ENCODE data around the gene TGFBI. TPM values are rescaled to one million over a fixed set of nuclear protein-coding genes. Genes with fewer than 3 reads are reported as not detected.

The TGFBI gene
- total RNA-seq, 2 donors from 2014 or later = 158 to 173 TPM

DNA sequence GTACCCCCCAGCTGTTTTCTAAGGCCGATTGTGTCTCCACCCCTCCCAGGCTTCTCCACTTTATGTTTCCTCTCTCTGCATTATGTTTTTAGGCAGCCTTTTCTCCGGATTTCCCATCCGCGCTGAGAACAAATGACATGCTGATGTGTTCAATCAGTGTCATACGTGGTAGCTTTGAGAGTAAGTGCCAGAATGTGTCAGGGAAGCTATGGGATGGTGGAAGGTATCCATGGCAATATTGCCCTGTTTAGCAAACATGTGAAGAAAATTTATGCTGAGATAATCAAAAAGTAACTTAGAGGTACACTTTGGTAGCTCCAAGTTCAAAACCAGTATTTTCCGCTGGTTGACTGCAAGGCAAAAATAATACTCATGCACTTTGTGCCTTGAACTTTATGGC is 37.4 kb upstream of the TGFBI start:
- Histone ChIP-seq H3K27ac (no peak overlapping the region), H3K4me1 (ENCODE audit: control insufficient read depth in 1 of 2, low read depth in 2 of 2) (peaks cover 12 to 29% of the 10 kb centered on the region in 2 donors), H3K27me3 (replicated peaks; ENCODE audit: insufficient read depth) (no peaks in the 10 kb centered on the region), H3K36me3 (no peaks in the 10 kb centered on the region), H3K4me3 (no peak overlapping the region), H3K9me3 (no peaks in the 10 kb centered on the region)
- no peak for DNase-seq (ENCODE audit: low spot score)
- no peak for ATAC-seq (ENCODE audit: insufficient number of reproducible peaks, low FRiP score, low read depth)
- TF ChIP-seq CTCF (IDR thresholded peaks at IDR 0.05) = no peak

DNA sequence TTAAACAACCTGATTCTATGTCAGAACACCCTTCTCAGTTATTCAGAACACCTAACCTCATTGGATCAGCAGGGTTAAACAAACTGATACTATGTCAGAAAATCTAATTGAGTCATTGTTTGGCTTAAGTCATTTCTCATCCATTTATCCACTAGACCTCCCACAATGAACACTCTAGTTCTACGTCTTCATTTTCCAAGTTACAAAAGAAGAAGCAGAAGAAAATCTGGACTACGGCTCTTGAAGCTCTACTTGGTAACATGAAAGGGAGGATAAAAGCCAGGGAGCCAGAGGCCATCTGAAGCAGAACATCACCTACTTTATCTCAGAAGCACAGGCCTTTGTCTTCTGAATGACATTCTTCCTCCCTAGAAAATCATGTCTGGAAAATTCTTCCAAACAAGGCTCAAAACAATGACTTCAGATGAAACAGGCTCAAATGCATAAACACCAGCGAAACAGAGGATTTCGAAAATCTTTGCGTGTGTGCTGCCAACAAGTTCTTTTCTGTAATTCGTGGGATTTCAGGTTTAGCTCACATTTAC is 35.4 kb upstream of the TGFBI start:
- H3K36me3 ChIP-seq = no peaks in the 10 kb centered on the region
- DNase-seq (ENCODE audit: low spot score) (no peak), ATAC-seq (ENCODE audit: insufficient number of reproducible peaks, low FRiP score, low read depth) (no peak)
- no peaks in the 10 kb centered on the region for H3K27me3 ChIP-seq (replicated peaks; ENCODE audit: insufficient read depth)
- H3K9me3 ChIP-seq = no peaks in the 10 kb centered on the region
- peaks cover 5 to 18% of the 10 kb centered on the region in 2 donors for H3K4me1 ChIP-seq (ENCODE audit: control insufficient read depth in 1 of 2, low read depth in 2 of 2)
- H3K27ac ChIP-seq = no peak overlapping the region
- no peak for TF ChIP-seq CTCF (IDR thresholded peaks at IDR 0.05)
- no peak overlapping the region for H3K4me3 ChIP-seq

GRCh38 chr5:135993880-135994636 is 34.7 kb upstream of the TGFBI start:
- DNase-seq (ENCODE audit: low spot score) (no peak), ATAC-seq (ENCODE audit: insufficient number of reproducible peaks, low FRiP score, low read depth) (no peak)
- H3K27ac ChIP-seq = no peak overlapping the region
- H3K4me1 ChIP-seq (ENCODE audit: control insufficient read depth in 1 of 2, low read depth in 2 of 2) = peaks cover 5 to 18% of the 10 kb centered on the region in 2 donors
- no peaks in the 10 kb centered on the region for H3K9me3 ChIP-seq
- no peaks in the 10 kb centered on the region for H3K36me3 ChIP-seq
- H3K27me3 ChIP-seq (replicated peaks; ENCODE audit: insufficient read depth) = no peaks in the 10 kb centered on the region
- TF ChIP-seq CTCF (IDR thresholded peaks at IDR 0.05) = no peak
- no peak overlapping the region for H3K4me3 ChIP-seq

DNA sequence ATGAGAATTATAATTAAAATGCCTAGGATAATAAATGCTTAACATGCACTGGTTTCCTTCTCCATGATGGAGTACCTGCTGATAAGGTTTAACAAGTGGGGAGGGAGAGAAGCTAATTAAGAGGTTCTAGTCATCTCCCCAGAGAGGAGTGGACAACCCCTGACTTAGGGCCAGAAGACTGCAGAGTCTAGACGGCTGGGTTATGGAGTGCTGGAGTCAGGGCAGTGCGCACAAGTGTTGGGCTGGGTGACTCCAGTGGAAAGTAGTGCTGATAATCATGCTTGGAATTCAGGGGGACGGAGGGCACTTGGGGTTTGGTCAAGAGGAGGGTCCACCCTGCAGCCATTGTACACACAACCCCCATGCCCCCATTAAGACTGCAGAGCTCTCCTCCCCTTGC is 32.8 kb upstream of the TGFBI start:
- Histone ChIP-seq H3K4me3 (peak overlapping the region; percentile 29), H3K27me3 (replicated peaks; ENCODE audit: insufficient read depth) (no peaks in the 10 kb centered on the region), H3K36me3 (no peaks in the 10 kb centered on the region), H3K9me3 (no peaks in the 10 kb centered on the region), H3K27ac (no peak overlapping the region), H3K4me1 (ENCODE audit: control insufficient read depth in 1 of 2, low read depth in 2 of 2) (peaks cover 5 to 18% of the 10 kb centered on the region in 2 donors)
- TF ChIP-seq CTCF (IDR thresholded peaks at IDR 0.05) = no peak
- ATAC-seq (ENCODE audit: insufficient number of reproducible peaks, low FRiP score, low read depth) = no peak
- DNase-seq (ENCODE audit: low spot score) = no peak

GRCh38 chr5:135996611-135997010 is 32.2 kb upstream of the TGFBI start:
- Histone ChIP-seq H3K36me3 (no peaks in the 10 kb centered on the region), H3K4me3 (peak overlapping the region; percentile 29), H3K27me3 (replicated peaks; ENCODE audit: insufficient read depth) (no peaks in the 10 kb centered on the region), H3K27ac (no peak overlapping the region), H3K4me1 (ENCODE audit: control insufficient read depth in 1 of 2, low read depth in 2 of 2) (peaks cover 5 to 18% of the 10 kb centered on the region in 2 donors), H3K9me3 (no peaks in the 10 kb centered on the region)
- DNase-seq (ENCODE audit: low spot score) (no peak), ATAC-seq (ENCODE audit: insufficient number of reproducible peaks, low FRiP score, low read depth) (no peak)
- no peak for TF ChIP-seq CTCF (IDR thresholded peaks at IDR 0.05)

Data from thoracic aorta (tissue), 2 donors.